ENCODE results near the gene PSMD1.

- TF ChIP-seq, protein P1, sequence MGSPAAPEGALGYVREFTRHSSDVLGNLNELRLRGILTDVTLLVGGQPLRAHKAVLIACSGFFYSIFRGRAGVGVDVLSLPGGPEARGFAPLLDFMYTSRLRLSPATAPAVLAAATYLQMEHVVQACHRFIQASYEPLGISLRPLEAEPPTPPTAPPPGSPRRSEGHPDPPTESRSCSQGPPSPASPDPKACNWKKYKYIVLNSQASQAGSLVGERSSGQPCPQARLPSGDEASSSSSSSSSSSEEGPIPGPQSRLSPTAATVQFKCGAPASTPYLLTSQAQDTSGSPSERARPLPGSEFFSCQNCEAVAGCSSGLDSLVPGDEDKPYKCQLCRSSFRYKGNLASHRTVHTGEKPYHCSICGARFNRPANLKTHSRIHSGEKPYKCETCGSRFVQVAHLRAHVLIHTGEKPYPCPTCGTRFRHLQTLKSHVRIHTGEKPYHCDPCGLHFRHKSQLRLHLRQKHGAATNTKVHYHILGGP (tag by site-specific recombination; IDR thresholded peaks at IDR 0.05), result no peak
- TF ChIP-seq RBAK (tag by site-specific recombination; IDR thresholded peaks at IDR 0.05) (no peak), YY1 (tag by site-specific recombination; IDR thresholded peaks at IDR 0.05) (no peak), ZNF629 (tag by site-specific recombination; IDR thresholded peaks at IDR 0.05) (no peak), ZNF121 (tag by site-specific recombination; IDR thresholded peaks at IDR 0.05) (no peak), ZNF140 (tag by site-specific recombination; IDR thresholded peaks at IDR 0.05) (no peak), ZFP3 (tag by site-specific recombination; IDR thresholded peaks at IDR 0.05; ENCODE audit: low read depth) (no peak), ZNF660 (tag by site-specific recombination; IDR thresholded peaks at IDR 0.05) (no peak), GFI1B (tag by site-specific recombination; IDR thresholded peaks at IDR 0.05) (no peak), ATF2 (tag by site-specific recombination; IDR thresholded peaks at IDR 0.05; ENCODE audit: low read depth) (no peak)
- TF ChIP-seq, protein P2, sequence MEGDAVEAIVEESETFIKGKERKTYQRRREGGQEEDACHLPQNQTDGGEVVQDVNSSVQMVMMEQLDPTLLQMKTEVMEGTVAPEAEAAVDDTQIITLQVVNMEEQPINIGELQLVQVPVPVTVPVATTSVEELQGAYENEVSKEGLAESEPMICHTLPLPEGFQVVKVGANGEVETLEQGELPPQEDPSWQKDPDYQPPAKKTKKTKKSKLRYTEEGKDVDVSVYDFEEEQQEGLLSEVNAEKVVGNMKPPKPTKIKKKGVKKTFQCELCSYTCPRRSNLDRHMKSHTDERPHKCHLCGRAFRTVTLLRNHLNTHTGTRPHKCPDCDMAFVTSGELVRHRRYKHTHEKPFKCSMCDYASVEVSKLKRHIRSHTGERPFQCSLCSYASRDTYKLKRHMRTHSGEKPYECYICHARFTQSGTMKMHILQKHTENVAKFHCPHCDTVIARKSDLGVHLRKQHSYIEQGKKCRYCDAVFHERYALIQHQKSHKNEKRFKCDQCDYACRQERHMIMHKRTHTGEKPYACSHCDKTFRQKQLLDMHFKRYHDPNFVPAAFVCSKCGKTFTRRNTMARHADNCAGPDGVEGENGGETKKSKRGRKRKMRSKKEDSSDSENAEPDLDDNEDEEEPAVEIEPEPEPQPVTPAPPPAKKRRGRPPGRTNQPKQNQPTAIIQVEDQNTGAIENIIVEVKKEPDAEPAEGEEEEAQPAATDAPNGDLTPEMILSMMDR (tag by site-specific recombination; IDR thresholded peaks at IDR 0.05), result no peak
- TF ChIP-seq, protein P3, sequence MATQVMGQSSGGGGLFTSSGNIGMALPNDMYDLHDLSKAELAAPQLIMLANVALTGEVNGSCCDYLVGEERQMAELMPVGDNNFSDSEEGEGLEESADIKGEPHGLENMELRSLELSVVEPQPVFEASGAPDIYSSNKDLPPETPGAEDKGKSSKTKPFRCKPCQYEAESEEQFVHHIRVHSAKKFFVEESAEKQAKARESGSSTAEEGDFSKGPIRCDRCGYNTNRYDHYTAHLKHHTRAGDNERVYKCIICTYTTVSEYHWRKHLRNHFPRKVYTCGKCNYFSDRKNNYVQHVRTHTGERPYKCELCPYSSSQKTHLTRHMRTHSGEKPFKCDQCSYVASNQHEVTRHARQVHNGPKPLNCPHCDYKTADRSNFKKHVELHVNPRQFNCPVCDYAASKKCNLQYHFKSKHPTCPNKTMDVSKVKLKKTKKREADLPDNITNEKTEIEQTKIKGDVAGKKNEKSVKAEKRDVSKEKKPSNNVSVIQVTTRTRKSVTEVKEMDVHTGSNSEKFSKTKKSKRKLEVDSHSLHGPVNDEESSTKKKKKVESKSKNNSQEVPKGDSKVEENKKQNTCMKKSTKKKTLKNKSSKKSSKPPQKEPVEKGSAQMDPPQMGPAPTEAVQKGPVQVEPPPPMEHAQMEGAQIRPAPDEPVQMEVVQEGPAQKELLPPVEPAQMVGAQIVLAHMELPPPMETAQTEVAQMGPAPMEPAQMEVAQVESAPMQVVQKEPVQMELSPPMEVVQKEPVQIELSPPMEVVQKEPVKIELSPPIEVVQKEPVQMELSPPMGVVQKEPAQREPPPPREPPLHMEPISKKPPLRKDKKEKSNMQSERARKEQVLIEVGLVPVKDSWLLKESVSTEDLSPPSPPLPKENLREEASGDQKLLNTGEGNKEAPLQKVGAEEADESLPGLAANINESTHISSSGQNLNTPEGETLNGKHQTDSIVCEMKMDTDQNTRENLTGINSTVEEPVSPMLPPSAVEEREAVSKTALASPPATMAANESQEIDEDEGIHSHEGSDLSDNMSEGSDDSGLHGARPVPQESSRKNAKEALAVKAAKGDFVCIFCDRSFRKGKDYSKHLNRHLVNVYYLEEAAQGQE (tag by site-specific recombination; IDR thresholded peaks at IDR 0.05), result no peak
These were observed 43.3 kb downstream of the PSMD1 start for GRCh38 chr2:231099918-231100317.
